Breast epithelium (tissue), 4 donors: ENCODE results near the gene BRAF. TPM values are rescaled to one million over a fixed set of nuclear protein-coding genes. Genes with fewer than 3 reads are reported as not detected.
"Not testable (repeated sequence)": the region's sequence is repeated elsewhere in the genome, so short reads cannot be mapped to it uniquely, and the experiment has no call there.

Experiments used
- DNase-seq, 2 donors: peaks; one replicate each; pipeline ENCODE4 v3.0.0-alpha.2; 2019; ENCODE audit warnings: low spot score in 2 of 2
- H3K27ac ChIP-seq, 2 donors: fragments of 200-600 bp; sonication (generic) in 1 of 2; one replicate each; pipeline ENCODE4 v1.5.1; 2016 to 2019; ENCODE audit warnings: mild to moderate bottlenecking in 1 of 2
- H3K27me3 ChIP-seq, 2 donors: fragments of 200-600 bp; sonication (generic) in 1 of 2; one replicate each; pipeline versions ENCODE4 v1.5.1 to v1.6.0; 2017 to 2019; ENCODE audit warnings: control low read depth in 1 of 2, mild to moderate bottlenecking in 1 of 2
- H3K36me3 ChIP-seq: fragments of 200-600 bp; one replicate; pipeline ENCODE4 v1.5.1; 2019
- H3K4me1 ChIP-seq, 2 donors: fragments of 200-600 bp; sonication (generic); one replicate each; pipeline ENCODE4 v1.5.1; 2016 to 2019; ENCODE audit warnings: control low read depth in 1 of 2
- H3K4me3 ChIP-seq, 3 donors: fragments of 200-600 bp; sonication (generic); 1 replicate in 2 of 3; 2 replicates in 1 of 3; pipeline ENCODE4 v1.5.1; 2016 to 2019; ENCODE audit warnings: mild to moderate bottlenecking in 3 of 3, moderate library complexity in 2 of 3
- H3K9me3 ChIP-seq, 2 donors: fragments of 200-600 bp; sonication (generic) in 1 of 2; one replicate each; pipeline ENCODE4 v1.5.1; 2016 to 2019; ENCODE audit warnings: control low read depth in 1 of 2
- POLR2A ChIP-seq: fragments of 450-650 bp; IDR thresholded peaks from one replicate; pipeline ENCODE4 v1.6.1; 2016; ENCODE audit warnings: antibody characterized with exemption, mild to moderate bottlenecking, moderate library complexity
- POLR2AphosphoS5 ChIP-seq, 3 donors: sonication (generic); formaldehyde crosslinking; IDR thresholded peaks; one replicate each; pipeline ENCODE4 v1.6.1; 2017; ENCODE audit warnings: antibody characterized with exemption in 3 of 3
- intact Hi-C: fragments of 100-400 bp; cut with DNase I; formaldehyde crosslinking; loops from one replicate; pipeline ENCODE4 v1.15.1; 2023; ENCODE audit warnings: low total_unique reads
- total RNA-seq, 3 donors: library from RNA; depleted of rRNA; stranded (reverse); fragments of >200 nt; gene quantifications; one replicate each; pipeline ENCODE4 v1.1.0, GENCODE V29; 2016
- TF ChIP-seq, protein P1 (sequence below), 3 donors: fragments of 450-650 bp; IDR thresholded peaks; one replicate each; pipeline ENCODE4 v1.5.1; 2016 to 2017; ENCODE audit warnings: antibody characterized with exemption in 3 of 3, mild to moderate bottlenecking in 3 of 3, moderate library complexity in 3 of 3

The BRAF gene
- total RNA-seq, 3 donors from 2014 or later, result 42.1 to 106 (median 64.9) TPM

DNA sequence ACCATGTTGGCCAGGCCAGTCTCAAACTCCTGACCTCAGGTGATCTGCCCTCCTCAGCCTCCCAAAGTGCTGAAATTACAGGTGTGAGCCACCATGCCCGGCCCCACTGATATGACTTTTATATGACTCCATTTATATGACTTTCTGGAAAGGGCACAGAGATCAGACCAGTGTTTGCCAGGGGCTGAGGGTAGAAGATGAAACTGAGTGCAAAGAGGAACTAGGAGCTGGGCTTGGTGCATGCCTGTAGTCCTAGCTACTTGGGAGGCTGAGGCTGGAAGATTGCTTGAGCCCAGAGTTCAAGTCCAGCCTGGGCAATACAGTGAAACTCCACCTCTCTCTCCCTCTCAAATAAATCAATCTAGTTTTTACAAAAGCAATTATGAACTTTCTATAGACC, 7.5 kb downstream of the BRAF start:
- Histone ChIP-seq H3K4me1 (no peaks in the 10 kb centered on the region), H3K27ac (no peak overlapping the region), H3K36me3 (no peaks in the 10 kb centered on the region), H3K27me3 (no peaks in the 10 kb centered on the region), H3K9me3 (no peaks in the 10 kb centered on the region), H3K4me3 (no peak overlapping the region)
- TF ChIP-seq POLR2A (no peak), POLR2AphosphoS5 (IDR thresholded peaks at IDR 0.05) (no peak)
- TF ChIP-seq, protein P1, sequence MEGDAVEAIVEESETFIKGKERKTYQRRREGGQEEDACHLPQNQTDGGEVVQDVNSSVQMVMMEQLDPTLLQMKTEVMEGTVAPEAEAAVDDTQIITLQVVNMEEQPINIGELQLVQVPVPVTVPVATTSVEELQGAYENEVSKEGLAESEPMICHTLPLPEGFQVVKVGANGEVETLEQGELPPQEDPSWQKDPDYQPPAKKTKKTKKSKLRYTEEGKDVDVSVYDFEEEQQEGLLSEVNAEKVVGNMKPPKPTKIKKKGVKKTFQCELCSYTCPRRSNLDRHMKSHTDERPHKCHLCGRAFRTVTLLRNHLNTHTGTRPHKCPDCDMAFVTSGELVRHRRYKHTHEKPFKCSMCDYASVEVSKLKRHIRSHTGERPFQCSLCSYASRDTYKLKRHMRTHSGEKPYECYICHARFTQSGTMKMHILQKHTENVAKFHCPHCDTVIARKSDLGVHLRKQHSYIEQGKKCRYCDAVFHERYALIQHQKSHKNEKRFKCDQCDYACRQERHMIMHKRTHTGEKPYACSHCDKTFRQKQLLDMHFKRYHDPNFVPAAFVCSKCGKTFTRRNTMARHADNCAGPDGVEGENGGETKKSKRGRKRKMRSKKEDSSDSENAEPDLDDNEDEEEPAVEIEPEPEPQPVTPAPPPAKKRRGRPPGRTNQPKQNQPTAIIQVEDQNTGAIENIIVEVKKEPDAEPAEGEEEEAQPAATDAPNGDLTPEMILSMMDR (IDR thresholded peaks at IDR 0.05), result no peak
- intact Hi-C loops, result no loop called here
- DNase-seq, result no peak

DNA sequence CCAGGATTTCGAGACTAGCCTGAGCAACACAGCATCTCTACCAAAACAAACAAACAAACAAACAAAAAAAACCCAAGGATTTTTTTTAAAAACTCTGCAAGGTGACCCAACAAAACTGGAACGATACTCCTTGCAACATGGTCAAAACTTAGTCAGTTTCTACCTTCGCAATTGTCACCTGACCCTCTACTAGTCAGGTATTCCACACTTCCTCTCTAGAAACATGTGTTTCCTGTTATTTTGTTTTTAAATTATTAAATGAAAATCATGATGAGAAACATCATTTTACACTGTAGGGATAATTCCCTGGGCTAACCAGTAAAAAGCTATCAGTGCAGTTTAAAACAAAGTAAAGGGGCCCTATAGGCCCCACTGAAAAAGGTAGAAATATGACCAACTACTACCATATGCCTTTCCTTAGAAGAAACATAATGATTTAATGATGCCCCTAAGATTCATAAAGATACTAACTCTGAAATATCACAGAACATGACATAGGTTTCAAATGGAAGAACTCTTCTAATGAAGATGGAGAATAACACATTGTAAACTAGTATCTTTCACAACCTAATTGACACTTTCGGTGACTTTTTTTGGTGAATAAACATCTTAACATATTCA, 8.7 kb downstream of the BRAF start:
- intact Hi-C loops, result no loop called here
- TF ChIP-seq, protein P1 (IDR thresholded peaks at IDR 0.05), result no peak
- TF ChIP-seq POLR2A (no peak), POLR2AphosphoS5 (IDR thresholded peaks at IDR 0.05) (no peak)
- H3K36me3 ChIP-seq, result no peaks in the 10 kb centered on the region
- H3K4me3 ChIP-seq, result no peak overlapping the region
- no peak for DNase-seq
- H3K27ac ChIP-seq, result no peak overlapping the region
- no peaks in the 10 kb centered on the region for H3K4me1 ChIP-seq
- H3K9me3 ChIP-seq, result no peaks in the 10 kb centered on the region
- no peaks in the 10 kb centered on the region for H3K27me3 ChIP-seq

DNA sequence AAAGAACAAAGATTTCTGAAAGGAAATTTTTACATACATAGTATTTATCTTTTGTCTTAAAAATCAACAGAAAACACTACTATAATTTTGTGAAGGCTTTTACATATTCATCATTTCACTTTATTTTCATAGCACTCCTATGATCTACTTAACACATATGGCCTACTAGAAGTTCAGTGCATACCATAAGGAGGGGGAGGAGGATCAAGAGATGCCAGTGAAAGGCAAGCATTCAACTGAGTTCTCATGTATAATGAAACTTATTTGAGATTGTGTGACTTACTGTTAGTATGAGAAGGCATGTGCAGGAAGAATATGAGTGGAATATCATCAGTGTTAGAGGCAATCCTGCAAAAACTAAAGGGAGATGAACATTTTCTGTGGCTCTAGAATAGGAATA, 10.6 kb downstream of the BRAF start:
- Histone ChIP-seq H3K9me3 (no peaks in the 10 kb centered on the region), H3K4me1 (no peaks in the 10 kb centered on the region), H3K27me3 (no peaks in the 10 kb centered on the region), H3K36me3 (no peaks in the 10 kb centered on the region), H3K27ac (no peak overlapping the region), H3K4me3 (no peak overlapping the region)
- DNase-seq, result no peak
- TF ChIP-seq POLR2A (no peak), POLR2AphosphoS5 (IDR thresholded peaks at IDR 0.05) (no peak)
- TF ChIP-seq, protein P1 (IDR thresholded peaks at IDR 0.05), result no peak
- intact Hi-C loops, result no loop called here

DNA sequence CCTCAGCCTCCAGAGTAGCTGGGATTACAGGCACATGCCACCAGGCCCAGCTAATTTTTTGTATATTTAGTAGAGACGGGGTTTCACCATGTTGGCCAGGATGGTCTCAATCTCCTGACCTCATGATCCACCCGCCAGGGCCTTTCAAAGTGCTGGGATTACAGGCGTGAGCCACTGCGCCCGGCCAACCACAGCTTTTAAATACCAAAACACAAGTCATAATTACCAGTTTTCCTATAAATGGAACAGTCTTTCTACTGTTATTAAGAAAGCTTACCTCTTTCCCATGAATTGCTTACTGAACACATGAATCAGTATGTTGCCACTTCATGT, 11.2 kb downstream of the BRAF start:
- H3K9me3 ChIP-seq, H3K36me3 ChIP-seq, DNase-seq, intact Hi-C loops, H3K4me3 ChIP-seq, H3K4me1 ChIP-seq, H3K27ac ChIP-seq, H3K27me3 ChIP-seq: not testable (repeated sequence)

DNA sequence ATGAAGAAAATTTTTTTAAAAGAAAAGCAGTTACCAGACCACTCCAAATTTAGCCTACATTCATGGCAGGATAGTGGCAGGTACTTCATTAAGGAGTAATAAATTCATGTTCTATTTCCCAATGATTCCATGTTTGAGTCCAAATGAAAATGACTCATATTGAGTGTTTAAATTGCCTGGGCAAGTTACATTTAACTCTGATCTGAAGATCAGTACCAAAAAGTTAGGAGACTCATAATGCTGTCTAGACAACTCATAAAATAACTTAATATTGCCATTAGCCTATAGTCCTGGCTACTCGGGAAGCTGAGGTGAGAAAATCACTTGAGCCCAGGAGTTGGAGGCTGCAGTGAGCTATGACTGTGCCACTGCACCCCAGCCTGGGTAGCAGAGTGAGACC, 13.0 kb downstream of the BRAF start:
- Histone ChIP-seq H3K4me3 (no peak overlapping the region), H3K27me3 (no peaks in the 10 kb centered on the region), H3K27ac (no peak overlapping the region), H3K9me3 (no peaks in the 10 kb centered on the region), H3K4me1 (no peaks in the 10 kb centered on the region), H3K36me3 (no peaks in the 10 kb centered on the region)
- intact Hi-C loops, result no loop called here
- TF ChIP-seq, protein P1 (IDR thresholded peaks at IDR 0.05), result no peak
- TF ChIP-seq POLR2A, result no peak
- no peak for TF ChIP-seq POLR2AphosphoS5 (IDR thresholded peaks at IDR 0.05)
- DNase-seq, result no peak
